HepG2 (cell line): ENCODE data around the gene SCN8A. TPM values are rescaled to one million over a fixed set of nuclear protein-coding genes. Genes with fewer than 3 reads are reported as not detected.

Experiments used
- AHR ChIP-seq: IDR thresholded peaks from 2 replicates; pipeline ENCODE4 v1.6.1; 2018; ENCODE audit warnings: missing genetic modification reagents, missing compliant biosample characterization
- ATF7 ChIP-seq, 2 experiments: fragments of 450-650 bp in 1 of 2; sonication (generic) in 1 of 2; formaldehyde crosslinking in 1 of 2; IDR thresholded peaks; 2 replicates each; pipeline versions ENCODE4 v1.4.0 to v1.6.1; 2016 to 2020; ENCODE audit warnings: antibody characterized with exemption in 1 of 2, mild to moderate bottlenecking in 1 of 2, missing genetic modification reagents in 1 of 2
- ERF ChIP-seq: IDR thresholded peaks from 2 replicates; pipeline ENCODE4 v1.6.1; 2018; ENCODE audit warnings: missing biosample characterization, missing genetic modification reagents
- GFI1 ChIP-seq: sonication (generic); formaldehyde crosslinking; IDR thresholded peaks from 2 replicates; pipeline ENCODE4 v1.5.0; 2020; ENCODE audit warnings: missing genetic modification reagents, mild to moderate bottlenecking, borderline replicate concordance
- HHEX ChIP-seq: IDR thresholded peaks from 2 replicates; pipeline ENCODE4 v1.6.1; 2016; ENCODE audit warnings: control low read depth
- HINFP ChIP-seq: sonication (generic); formaldehyde crosslinking; IDR thresholded peaks from 2 replicates; pipeline ENCODE4 v1.4.0; 2020; ENCODE audit warnings: low read depth, mild to moderate bottlenecking, missing genetic modification reagents
- ISL2 ChIP-seq: sonication (generic); formaldehyde crosslinking; IDR thresholded peaks from 2 replicates; pipeline ENCODE4 v1.5.0; 2020; ENCODE audit warnings: missing genetic modification reagents
- LRRFIP1 ChIP-seq: sonication (generic); formaldehyde crosslinking; conservative IDR thresholded peaks from 2 replicates; pipeline ENCODE4 v1.4.0; 2020; ENCODE audit warnings: missing genetic modification reagents
- MTA1 ChIP-seq: sonication (generic); formaldehyde crosslinking; IDR thresholded peaks from 2 replicates; pipeline ENCODE4 v1.4.0; 2020; ENCODE audit warnings: missing genetic modification reagents, mild to moderate bottlenecking, borderline replicate concordance
- MXD4 ChIP-seq: IDR thresholded peaks from 2 replicates; pipeline ENCODE4 v1.6.1; 2016; ENCODE audit warnings: mild to moderate bottlenecking, missing biosample characterization, missing genetic modification reagents
- NCOA5 ChIP-seq: sonication (generic); formaldehyde crosslinking; IDR thresholded peaks from 2 replicates; pipeline ENCODE4 v1.4.0; 2020; ENCODE audit warnings: missing genetic modification reagents
- NR1H2 ChIP-seq: sonication (generic); formaldehyde crosslinking; IDR thresholded peaks from 2 replicates; pipeline ENCODE4 v1.8.1; 2022; ENCODE audit warnings: low read depth, missing genetic modification reagents, borderline replicate concordance
- THAP11 ChIP-seq: IDR thresholded peaks from 2 replicates; pipeline ENCODE4 v1.6.1; 2016; ENCODE audit warnings: missing biosample characterization, missing genetic modification reagents
- ZMAT3 ChIP-seq: sonication (generic); formaldehyde crosslinking; conservative IDR thresholded peaks from 2 replicates; pipeline ENCODE4 v1.7.0; 2021; ENCODE audit warnings: missing genetic modification reagents
- ZNF121 ChIP-seq: sonication (generic); formaldehyde crosslinking; IDR thresholded peaks from 2 replicates; pipeline ENCODE4 v1.5.0; 2020; ENCODE audit warnings: mild to moderate bottlenecking, missing genetic modification reagents
- ZNF253 ChIP-seq: sonication (generic); formaldehyde crosslinking; IDR thresholded peaks from 2 replicates; pipeline ENCODE4 v1.8.0; 2022; ENCODE audit warnings: mild to moderate bottlenecking, missing genetic modification reagents, borderline replicate concordance
- ZNF441 ChIP-seq: sonication (generic); formaldehyde crosslinking; IDR thresholded peaks from 2 replicates; pipeline ENCODE4 v1.7.0; 2021; ENCODE audit warnings: missing genetic modification reagents, borderline replicate concordance
- ZNF720 ChIP-seq: sonication (generic); formaldehyde crosslinking; IDR thresholded peaks from 2 replicates; pipeline ENCODE4 v1.4.0; 2020; ENCODE audit warnings: missing genetic modification reagents
- polyA plus RNA-seq, 8 experiments: library from polyadenylated mRNA; depleted of rRNA in 3 of 8; stranded (reverse) in 7 of 8; unstranded in 1 of 8; fragments of >200 nt; fragmentation: Illumina TruSeq in 4 of 8; extraction: Trizol in 4 of 8; gene quantifications; 2 replicates each; pipeline versions ENCODE4 v1.2.1 to v1.2.3, GENCODE V29; 2011 to 2016; ENCODE audit warnings: low read depth in 4 of 8, missing spikeins in 1 of 8, mixed read lengths in 1 of 8; ENCODE audit not compliant: insufficient read depth in 1 of 8
- total RNA-seq, 5 experiments: library from RNA; depleted of rRNA; stranded (reverse); fragments of >200 nt; fragmentation: Illumina TruSeq; extraction: Trizol; gene quantifications; 2 replicates each; pipeline ENCODE4 v1.2.3, GENCODE V29; 2016; ENCODE audit warnings: low read depth in 1 of 5
- TF ChIP-seq, protein P1 (sequence below): sonication (generic); formaldehyde crosslinking; IDR thresholded peaks from 2 replicates; pipeline ENCODE4 v1.5.0; 2020; ENCODE audit warnings: mild to moderate bottlenecking, missing genetic modification reagents, borderline replicate concordance
- TF ChIP-seq, protein P2 (sequence below): sonication (generic); formaldehyde crosslinking; IDR thresholded peaks from 2 replicates; pipeline ENCODE4 v1.9.0; 2021; ENCODE audit warnings: missing genetic modification reagents, borderline replicate concordance

Gene SCN8A
- total and polyA plus RNA-seq, 2 of the 13 experiments (the other 11 are each of a cell fraction or from before 2014, with no cell fraction given), result 0.57 to 1.4 TPM

- TF ChIP-seq, protein P1, sequence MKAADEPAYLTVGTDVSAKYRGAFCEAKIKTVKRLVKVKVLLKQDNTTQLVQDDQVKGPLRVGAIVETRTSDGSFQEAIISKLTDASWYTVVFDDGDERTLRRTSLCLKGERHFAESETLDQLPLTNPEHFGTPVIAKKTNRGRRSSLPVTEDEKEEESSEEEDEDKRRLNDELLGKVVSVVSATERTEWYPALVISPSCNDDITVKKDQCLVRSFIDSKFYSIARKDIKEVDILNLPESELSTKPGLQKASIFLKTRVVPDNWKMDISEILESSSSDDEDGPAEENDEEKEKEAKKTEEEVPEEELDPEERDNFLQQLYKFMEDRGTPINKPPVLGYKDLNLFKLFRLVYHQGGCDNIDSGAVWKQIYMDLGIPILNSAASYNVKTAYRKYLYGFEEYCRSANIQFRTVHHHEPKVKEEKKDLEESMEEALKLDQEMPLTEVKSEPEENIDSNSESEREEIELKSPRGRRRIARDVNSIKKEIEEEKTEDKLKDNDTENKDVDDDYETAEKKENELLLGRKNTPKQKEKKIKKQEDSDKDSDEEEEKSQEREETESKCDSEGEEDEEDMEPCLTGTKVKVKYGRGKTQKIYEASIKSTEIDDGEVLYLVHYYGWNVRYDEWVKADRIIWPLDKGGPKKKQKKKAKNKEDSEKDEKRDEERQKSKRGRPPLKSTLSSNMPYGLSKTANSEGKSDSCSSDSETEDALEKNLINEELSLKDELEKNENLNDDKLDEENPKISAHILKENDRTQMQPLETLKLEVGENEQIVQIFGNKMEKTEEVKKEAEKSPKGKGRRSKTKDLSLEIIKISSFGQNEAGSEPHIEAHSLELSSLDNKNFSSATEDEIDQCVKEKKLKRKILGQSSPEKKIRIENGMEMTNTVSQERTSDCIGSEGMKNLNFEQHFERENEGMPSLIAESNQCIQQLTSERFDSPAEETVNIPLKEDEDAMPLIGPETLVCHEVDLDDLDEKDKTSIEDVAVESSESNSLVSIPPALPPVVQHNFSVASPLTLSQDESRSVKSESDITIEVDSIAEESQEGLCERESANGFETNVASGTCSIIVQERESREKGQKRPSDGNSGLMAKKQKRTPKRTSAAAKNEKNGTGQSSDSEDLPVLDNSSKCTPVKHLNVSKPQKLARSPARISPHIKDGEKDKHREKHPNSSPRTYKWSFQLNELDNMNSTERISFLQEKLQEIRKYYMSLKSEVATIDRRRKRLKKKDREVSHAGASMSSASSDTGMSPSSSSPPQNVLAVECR (CRISPR knock-in tag), result peak; percentile 37; the same call in 1 of the 2 replicates
- no peak for TF ChIP-seq GFI1 (CRISPR knock-in tag)
- TF ChIP-seq MXD4 (CRISPR knock-in tag), result no peak
- no peak for TF ChIP-seq ZNF720 (CRISPR knock-in tag)
- TF ChIP-seq ZMAT3 (CRISPR knock-in tag), result 0 out of 2 replicates have a peak, but pooled peaks have one; percentile 59
- TF ChIP-seq, protein P2, sequence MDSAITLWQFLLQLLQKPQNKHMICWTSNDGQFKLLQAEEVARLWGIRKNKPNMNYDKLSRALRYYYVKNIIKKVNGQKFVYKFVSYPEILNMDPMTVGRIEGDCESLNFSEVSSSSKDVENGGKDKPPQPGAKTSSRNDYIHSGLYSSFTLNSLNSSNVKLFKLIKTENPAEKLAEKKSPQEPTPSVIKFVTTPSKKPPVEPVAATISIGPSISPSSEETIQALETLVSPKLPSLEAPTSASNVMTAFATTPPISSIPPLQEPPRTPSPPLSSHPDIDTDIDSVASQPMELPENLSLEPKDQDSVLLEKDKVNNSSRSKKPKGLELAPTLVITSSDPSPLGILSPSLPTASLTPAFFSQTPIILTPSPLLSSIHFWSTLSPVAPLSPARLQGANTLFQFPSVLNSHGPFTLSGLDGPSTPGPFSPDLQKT (CRISPR knock-in tag), result no peak
- no peak for TF ChIP-seq ISL2
- TF ChIP-seq MTA1, result peak; percentile 50; the same call in 1 of the 2 replicates
- no peak for TF ChIP-seq ATF7 (IDR thresholded peaks at IDR 0.05)
- no peak for TF ChIP-seq ATF7 (CRISPR knock-in tag; IDR thresholded peaks at IDR 0.05)
- no peak; the same call in 1 of the 2 replicates for TF ChIP-seq ERF (CRISPR knock-in tag)
- TF ChIP-seq HINFP (CRISPR knock-in tag), result 0 out of 2 replicates have a peak, but pooled peaks have one; percentile 16
- TF ChIP-seq THAP11 (CRISPR knock-in tag), result no peak
- no peak for TF ChIP-seq NR1H2 (CRISPR knock-in tag)
- no peak for TF ChIP-seq ZNF441 (CRISPR knock-in tag)
- no peak for TF ChIP-seq LRRFIP1 (CRISPR knock-in tag)
- TF ChIP-seq ZNF121 (CRISPR knock-in tag), result peak; percentile 19; the same call in 1 of the 2 replicates
- no peak for TF ChIP-seq ZNF253 (CRISPR knock-in tag)
- TF ChIP-seq HHEX (CRISPR knock-in tag), result no peak
- TF ChIP-seq NCOA5, result no peak
- no peak for TF ChIP-seq AHR (CRISPR knock-in tag)
Measured at GRCh38 chr12:51814311-51815088, 223.5 kb downstream of the SCN8A start (continued).
